Kidney epithelial cell (primary cell): Measurements from ENCODE around the gene B3GAT1. TPM values are rescaled to one million over a fixed set of nuclear protein-coding genes. Genes with fewer than 3 reads are reported as not detected.

Experiments used
- DNase-seq: peaks from one replicate; pipeline ENCODE4 v3.0.0-alpha.2; 2010; ENCODE audit warnings: low read depth
- H3K27me3 ChIP-seq: 2 replicates; pipeline ENCODE4 v1.6.0; 2011; ENCODE audit warnings: low read length; ENCODE audit not compliant: control insufficient read depth, insufficient read depth
- H3K36me3 ChIP-seq: 2 replicates; pipeline ENCODE4 v1.5.1; 2011; ENCODE audit warnings: low read length; ENCODE audit not compliant: control insufficient read depth, insufficient read depth
- H3K4me3 ChIP-seq: 2 replicates; pipeline ENCODE4 v1.5.1; 2011; ENCODE audit warnings: low read depth, mild to moderate bottlenecking, control low read depth, low read length
- total RNA-seq: library from RNA; depleted of rRNA; stranded (reverse); fragments of >200 nt; gene quantifications from 2 replicates; pipeline ENCODE4 v1.2.3, GENCODE V29; 2015
- TF ChIP-seq, protein P1 (sequence below): IDR thresholded peaks from 2 replicates; pipeline ENCODE4 v1.5.1; 2011; ENCODE audit warnings: mild to moderate bottlenecking, moderate library complexity, low read length, control low read depth, inconsistent platforms; ENCODE audit not compliant: insufficient read depth, poor library complexity, severe bottlenecking

The B3GAT1 gene
- total RNA-seq, 1 donor from 2014 or later, result 0.71 TPM

DNA sequence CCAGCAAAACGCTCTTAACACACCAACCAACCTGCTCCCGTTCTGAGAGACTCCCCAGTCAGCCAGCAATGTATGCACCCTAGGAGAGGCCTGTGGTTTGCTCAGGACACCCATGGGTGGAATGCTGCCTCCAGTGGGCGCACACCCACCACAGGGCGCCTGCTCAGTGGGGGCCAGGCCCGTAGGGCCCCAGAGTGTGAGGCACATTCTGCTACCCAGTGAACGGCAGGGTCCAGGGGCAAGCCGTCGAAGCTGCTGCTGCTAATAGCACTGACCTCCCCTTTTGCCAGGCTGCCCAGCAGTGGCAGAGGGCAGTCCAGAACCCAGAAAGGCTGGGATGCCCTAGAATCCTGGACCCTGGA, 12.8 kb downstream of the B3GAT1 start:
- H3K36me3 ChIP-seq, result no peaks in the 10 kb centered on the region
- H3K4me3 ChIP-seq, result no peak overlapping the region
- TF ChIP-seq, protein P1, sequence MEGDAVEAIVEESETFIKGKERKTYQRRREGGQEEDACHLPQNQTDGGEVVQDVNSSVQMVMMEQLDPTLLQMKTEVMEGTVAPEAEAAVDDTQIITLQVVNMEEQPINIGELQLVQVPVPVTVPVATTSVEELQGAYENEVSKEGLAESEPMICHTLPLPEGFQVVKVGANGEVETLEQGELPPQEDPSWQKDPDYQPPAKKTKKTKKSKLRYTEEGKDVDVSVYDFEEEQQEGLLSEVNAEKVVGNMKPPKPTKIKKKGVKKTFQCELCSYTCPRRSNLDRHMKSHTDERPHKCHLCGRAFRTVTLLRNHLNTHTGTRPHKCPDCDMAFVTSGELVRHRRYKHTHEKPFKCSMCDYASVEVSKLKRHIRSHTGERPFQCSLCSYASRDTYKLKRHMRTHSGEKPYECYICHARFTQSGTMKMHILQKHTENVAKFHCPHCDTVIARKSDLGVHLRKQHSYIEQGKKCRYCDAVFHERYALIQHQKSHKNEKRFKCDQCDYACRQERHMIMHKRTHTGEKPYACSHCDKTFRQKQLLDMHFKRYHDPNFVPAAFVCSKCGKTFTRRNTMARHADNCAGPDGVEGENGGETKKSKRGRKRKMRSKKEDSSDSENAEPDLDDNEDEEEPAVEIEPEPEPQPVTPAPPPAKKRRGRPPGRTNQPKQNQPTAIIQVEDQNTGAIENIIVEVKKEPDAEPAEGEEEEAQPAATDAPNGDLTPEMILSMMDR, result no peak
- DNase-seq, result no peak
- H3K27me3 ChIP-seq, result peaks cover 2% of the 10 kb centered on the region

DNA sequence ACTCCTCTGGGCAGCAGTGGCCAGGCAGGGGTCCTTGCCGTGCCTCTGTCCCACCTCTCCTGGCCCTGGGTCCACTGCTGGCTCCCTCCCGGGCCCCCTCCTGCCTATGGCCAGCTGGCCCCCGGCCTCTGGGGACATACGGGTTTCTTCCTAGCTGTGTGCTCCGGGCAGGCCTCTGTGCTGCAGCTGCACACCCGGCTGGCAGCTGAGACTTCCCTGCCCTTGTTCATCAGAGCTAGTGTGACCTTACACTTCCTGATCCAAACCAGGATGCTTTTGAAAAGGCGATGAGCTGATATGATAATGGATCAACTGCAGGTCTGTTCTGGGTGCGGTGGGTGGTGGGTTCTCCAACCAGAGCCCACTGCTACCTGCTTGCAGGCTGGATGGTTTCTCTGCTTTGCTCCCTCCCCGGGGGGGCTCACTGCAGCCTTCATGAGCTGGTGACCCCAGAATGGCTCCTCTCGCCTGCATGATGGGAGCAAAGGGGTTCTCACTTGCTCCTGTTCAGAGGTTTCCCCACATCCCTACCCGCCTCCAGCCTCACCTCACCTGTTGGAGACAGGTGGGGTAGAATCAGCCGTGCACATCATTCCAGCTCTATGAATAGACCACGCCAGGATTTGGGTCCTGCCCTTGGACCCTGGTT, 13.3 kb downstream of the B3GAT1 start:
- Histone ChIP-seq H3K27me3 (peaks cover 2% of the 10 kb centered on the region), H3K36me3 (no peaks in the 10 kb centered on the region), H3K4me3 (no peak overlapping the region)
- TF ChIP-seq, protein P1, result no peak
- no peak for DNase-seq

DNA sequence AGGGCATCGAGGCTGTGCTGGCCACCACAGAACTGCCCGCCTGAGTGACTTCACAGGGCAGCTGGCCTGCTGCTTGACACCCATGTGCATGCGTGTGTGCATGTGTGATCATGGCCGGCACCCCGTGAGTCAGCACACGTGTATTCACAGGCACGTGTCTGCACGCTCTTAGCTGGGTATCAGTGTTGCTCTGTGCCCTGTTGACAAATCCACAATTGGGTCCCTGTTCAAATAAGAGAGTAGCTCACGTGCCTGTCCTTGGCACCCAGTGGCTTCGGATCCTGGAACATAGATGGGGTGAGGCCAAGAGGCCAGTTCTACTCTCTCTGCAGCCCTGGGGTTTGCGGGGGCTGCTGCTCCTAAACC, 14.0 kb downstream of the B3GAT1 start:
- H3K27me3 ChIP-seq, result no peaks in the 10 kb centered on the region
- no peaks in the 10 kb centered on the region for H3K36me3 ChIP-seq
- TF ChIP-seq, protein P1, result no peak
- no peak overlapping the region for H3K4me3 ChIP-seq
- no peak for DNase-seq

DNA sequence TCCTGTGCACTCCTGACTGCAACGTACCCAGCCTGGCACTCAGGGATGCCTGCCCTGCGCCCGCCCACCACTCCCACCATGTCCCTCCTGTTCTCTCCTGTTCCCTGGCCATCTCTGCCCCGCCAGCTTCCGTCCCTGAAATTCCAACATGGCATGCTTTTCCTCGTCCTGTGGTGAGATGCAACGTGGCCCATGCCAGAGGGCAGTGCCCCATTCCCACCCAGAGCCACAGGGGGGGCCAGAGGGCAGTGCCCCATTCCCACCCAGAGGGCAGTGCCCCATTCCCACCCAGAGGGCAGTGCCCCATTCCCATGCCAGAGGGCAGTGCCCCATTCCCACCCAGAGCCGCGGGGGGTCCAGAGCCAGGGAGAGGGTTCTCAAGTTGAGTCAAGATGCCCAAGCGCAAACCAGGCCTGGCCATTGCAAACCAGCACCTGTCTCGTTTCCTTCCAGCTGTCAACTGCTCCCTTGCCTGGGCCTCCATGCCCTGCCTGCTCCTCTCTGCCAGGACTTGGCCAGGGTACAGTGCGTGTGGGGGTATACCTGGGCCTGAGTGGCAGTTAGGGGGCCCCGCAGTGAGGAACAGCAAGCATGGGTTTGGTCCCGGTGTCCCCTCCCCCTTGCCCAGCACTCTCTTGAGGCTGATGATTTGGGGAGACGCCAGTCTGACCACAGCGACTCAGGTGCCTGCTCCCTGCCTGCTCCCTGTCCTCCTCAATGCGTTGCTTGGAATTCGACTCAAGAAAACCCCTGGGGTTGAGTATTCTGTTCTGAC, 14.6 kb downstream of the B3GAT1 start:
- H3K36me3 ChIP-seq, result no peaks in the 10 kb centered on the region
- no peak for DNase-seq
- TF ChIP-seq, protein P1, result no peak
- H3K4me3 ChIP-seq, result no peak overlapping the region
- no peaks in the 10 kb centered on the region for H3K27me3 ChIP-seq

DNA sequence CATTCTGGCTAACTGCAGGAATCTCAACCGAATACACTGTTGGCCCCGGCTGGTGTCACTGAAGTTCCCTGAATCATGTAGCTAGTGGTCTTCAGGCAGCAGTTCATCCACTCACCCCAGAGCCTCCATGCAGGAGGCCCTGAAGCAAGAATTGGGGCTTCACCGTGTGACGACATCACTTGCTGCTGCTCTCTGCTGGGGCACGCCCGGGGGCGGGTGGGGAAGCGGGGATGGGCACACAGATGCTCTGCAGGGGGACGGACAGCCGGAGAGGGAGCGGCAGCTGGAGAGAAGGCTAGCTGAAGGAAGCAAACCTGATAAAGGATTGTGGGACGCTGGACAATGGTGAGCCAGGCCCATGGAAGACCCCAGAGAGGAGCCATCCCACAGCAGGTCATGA, 17.0 kb downstream of the B3GAT1 start:
- no peaks in the 10 kb centered on the region for H3K27me3 ChIP-seq
- TF ChIP-seq, protein P1, result no peak
- H3K36me3 ChIP-seq, result no peaks in the 10 kb centered on the region
- no peak for DNase-seq
- no peak overlapping the region for H3K4me3 ChIP-seq
